ENCODE results near the gene AAMDC.

Gene AAMDC

DNA sequence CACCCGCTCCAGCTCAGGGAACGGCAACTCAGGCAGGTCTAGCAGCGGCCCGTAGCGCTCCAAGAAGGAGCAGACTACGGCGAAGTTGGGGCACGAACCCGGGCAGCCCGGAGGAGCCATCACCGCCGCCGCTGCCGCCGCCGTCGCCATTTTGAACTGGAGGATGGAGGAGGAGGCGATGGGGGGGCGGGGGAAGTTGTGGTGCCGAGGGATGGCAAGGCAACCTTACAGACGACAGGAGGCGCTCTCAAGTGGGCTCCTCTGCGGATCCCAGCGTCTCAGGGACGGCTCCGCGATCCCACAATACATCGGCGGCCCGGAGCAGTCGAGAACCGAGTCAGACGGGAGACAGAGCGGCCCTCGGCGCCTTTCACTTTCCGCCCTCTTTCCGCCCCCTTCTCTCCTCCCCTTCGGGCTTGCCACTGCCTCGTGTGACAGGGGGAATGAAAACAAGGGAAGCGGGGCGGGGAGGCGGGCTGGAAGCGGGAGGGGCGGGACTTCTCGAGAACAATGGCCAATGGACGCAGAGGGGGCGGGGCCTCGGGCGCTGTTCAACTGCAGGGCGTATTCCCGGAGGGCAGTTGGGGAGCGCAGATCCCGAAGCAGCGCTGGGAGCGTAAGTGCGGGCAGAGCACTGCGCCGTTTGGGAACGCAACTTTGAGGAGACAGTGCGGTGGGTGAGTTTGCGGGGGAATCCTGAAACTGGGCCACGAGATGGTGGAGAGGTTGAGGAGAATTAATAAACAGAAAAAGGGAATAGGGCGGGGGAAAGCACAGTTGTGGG is at the start of gene AAMDC, which contains the start of gene RSF1:
Gene AAMDC (plus strand): TSS at position 580 of the 784 bp plus-strand sequence. CDS start 21,353 bp downstream, outside the sequence.
Gene RSF1 (minus strand): TSS at position 158 of the 784 bp plus-strand sequence. CDS start 8 bp downstream, at position 150.
- Histone ChIP-seq H3K36me3 (ENCODE audit: insufficient read depth, low read depth, low read length) (no peaks in the 10 kb centered on the region), H3K27me3 (ENCODE audit: insufficient read depth, low read length) (no peaks in the 10 kb centered on the region), H3K9ac (ENCODE audit: low read depth, low read length) (peak within 1 kb of the TSS; percentile 92), H3K27ac (ENCODE audit: low read length) (peak within 1 kb of the TSS; percentile 78), H3K4me1 (ENCODE audit: insufficient read depth, low read length) (peaks cover 4% of the 10 kb centered on the region; the same call in 1 of the 2 replicates), H3K4me3 (ENCODE audit: low read length) (peak within 1 kb of the TSS; percentile 85), H3K9me3 (ENCODE audit: insufficient read depth, low read depth, low read length) (no peaks in the 10 kb centered on the region)

- Histone ChIP-seq H3K27ac (ENCODE audit: low read length) (no peak overlapping the region), H3K4me3 (ENCODE audit: low read length) (no peak overlapping the region), H3K9me3 (ENCODE audit: insufficient read depth, low read depth, low read length) (no peaks in the 10 kb centered on the region), H3K36me3 (ENCODE audit: insufficient read depth, low read depth, low read length) (peaks cover 7% of the 10 kb centered on the region; the same call in 1 of the 2 replicates), H3K9ac (ENCODE audit: low read depth, low read length) (no peak overlapping the region), H3K4me1 (ENCODE audit: insufficient read depth, low read length) (peaks cover 5% of the 10 kb centered on the region; the same call in 1 of the 2 replicates), H3K27me3 (ENCODE audit: insufficient read depth, low read length) (no peaks in the 10 kb centered on the region)
These were observed 45.0 kb upstream of the AAMDC start for GRCh38 chr11:77775936-77776335.

GRCh38 chr11:77776455-77776854 is 44.5 kb upstream of the AAMDC start:
- H3K27me3 ChIP-seq (ENCODE audit: insufficient read depth, low read length): no peaks in the 10 kb centered on the region

DNA sequence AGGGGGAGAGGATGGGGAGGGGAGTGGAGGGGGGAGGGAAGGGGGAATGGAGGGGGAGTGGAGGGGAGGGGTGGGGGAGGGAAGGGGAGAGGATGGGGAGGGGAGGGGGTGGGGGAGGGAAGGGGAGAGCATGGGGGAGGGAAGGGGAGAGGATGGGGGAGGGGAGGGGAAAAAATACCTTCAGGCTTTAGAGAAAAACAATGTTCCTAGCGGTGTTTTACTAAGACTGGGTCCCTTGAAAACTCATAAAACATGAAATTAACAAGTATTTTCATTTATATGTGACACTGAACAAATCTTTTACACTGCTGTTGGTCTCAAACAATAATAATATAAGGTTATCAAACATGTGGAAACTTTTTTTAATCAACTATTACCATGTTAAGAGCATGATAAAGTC is 42.8 kb upstream of the AAMDC start:
- no peak overlapping the region for H3K9ac ChIP-seq (ENCODE audit: low read depth, low read length)

More at GRCh38 chr11:77776455-77776854, 44.5 kb upstream of the AAMDC start:
- H3K9me3 ChIP-seq (ENCODE audit: insufficient read depth, low read depth, low read length): no peaks in the 10 kb centered on the region
- no peak overlapping the region for H3K4me3 ChIP-seq (ENCODE audit: low read length)
- H3K4me1 ChIP-seq (ENCODE audit: insufficient read depth, low read length): 0 out of 2 replicates have a peak, but pooled peaks cover 3% of the 10 kb centered on the region
- no peak overlapping the region for H3K9ac ChIP-seq (ENCODE audit: low read depth, low read length)
- peaks cover 7% of the 10 kb centered on the region; the same call in 1 of the 2 replicates for H3K36me3 ChIP-seq (ENCODE audit: insufficient read depth, low read depth, low read length)
- no peak overlapping the region for H3K27ac ChIP-seq (ENCODE audit: low read length)

DNA sequence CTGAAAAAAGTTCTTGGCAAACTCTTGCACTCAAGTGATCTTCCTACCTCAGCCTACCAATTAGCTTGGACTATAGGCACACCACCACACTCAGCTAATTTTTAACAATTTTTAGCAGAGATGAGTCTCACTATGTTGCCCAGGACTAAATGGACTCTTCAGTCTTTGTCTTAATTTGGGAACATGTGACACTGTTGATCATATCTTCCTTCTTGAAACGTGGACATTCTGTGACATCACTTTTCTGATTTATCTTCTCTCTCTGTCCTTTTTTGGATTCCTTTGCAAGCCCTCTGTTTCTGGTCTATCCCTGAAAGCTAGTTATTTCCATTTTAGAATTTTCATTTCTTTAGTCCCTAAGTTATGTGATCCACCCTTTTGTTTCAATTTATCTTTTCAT is 42.4 kb upstream of the AAMDC start:
- no peak overlapping the region for H3K9ac ChIP-seq (ENCODE audit: low read depth, low read length)
- no peaks in the 10 kb centered on the region for H3K4me1 ChIP-seq (ENCODE audit: insufficient read depth, low read length)
- H3K9me3 ChIP-seq (ENCODE audit: insufficient read depth, low read depth, low read length): no peaks in the 10 kb centered on the region
- no peak overlapping the region for H3K27ac ChIP-seq (ENCODE audit: low read length)
- no peaks in the 10 kb centered on the region for H3K27me3 ChIP-seq (ENCODE audit: insufficient read depth, low read length)
- no peak overlapping the region for H3K4me3 ChIP-seq (ENCODE audit: low read length)
- peaks cover 7% of the 10 kb centered on the region; the same call in 1 of the 2 replicates for H3K36me3 ChIP-seq (ENCODE audit: insufficient read depth, low read depth, low read length)

More for the DNA sequence above, 42.8 kb upstream of the AAMDC start:
- Histone ChIP-seq H3K36me3 (ENCODE audit: insufficient read depth, low read depth, low read length) (peaks cover 7% of the 10 kb centered on the region; the same call in 1 of the 2 replicates), H3K27me3 (ENCODE audit: insufficient read depth, low read length) (no peaks in the 10 kb centered on the region), H3K9me3 (ENCODE audit: insufficient read depth, low read depth, low read length) (no peaks in the 10 kb centered on the region), H3K4me3 (ENCODE audit: low read length) (no peak overlapping the region), H3K4me1 (ENCODE audit: insufficient read depth, low read length) (no peaks in the 10 kb centered on the region), H3K27ac (ENCODE audit: low read length) (no peak overlapping the region)

DNA sequence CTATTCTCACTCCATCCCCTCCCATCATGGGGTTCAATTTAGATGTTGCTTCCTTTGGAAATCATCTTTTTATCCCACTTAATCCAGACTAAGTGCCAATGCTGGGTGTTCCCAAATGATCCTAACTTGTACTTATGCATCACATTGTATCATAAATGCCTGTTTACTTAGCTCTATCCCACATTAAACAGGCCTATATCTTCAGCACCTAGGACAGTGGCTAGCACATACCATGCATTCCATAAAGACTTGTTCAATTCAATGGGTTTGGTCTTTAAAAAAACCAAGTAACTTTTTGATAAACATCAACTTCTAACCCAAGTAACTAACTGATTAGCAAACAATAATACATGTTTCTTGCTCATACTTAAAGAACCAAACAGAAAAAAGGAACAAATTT is 41.0 kb upstream of the AAMDC start:
- Histone ChIP-seq H3K9me3 (ENCODE audit: insufficient read depth, low read depth, low read length) (no peaks in the 10 kb centered on the region), H3K27me3 (ENCODE audit: insufficient read depth, low read length) (no peaks in the 10 kb centered on the region), H3K36me3 (ENCODE audit: insufficient read depth, low read depth, low read length) (peaks cover 7% of the 10 kb centered on the region; the same call in 1 of the 2 replicates), H3K4me3 (ENCODE audit: low read length) (no peak overlapping the region), H3K4me1 (ENCODE audit: insufficient read depth, low read length) (no peaks in the 10 kb centered on the region), H3K9ac (ENCODE audit: low read depth, low read length) (no peak overlapping the region), H3K27ac (ENCODE audit: low read length) (no peak overlapping the region)

DNA sequence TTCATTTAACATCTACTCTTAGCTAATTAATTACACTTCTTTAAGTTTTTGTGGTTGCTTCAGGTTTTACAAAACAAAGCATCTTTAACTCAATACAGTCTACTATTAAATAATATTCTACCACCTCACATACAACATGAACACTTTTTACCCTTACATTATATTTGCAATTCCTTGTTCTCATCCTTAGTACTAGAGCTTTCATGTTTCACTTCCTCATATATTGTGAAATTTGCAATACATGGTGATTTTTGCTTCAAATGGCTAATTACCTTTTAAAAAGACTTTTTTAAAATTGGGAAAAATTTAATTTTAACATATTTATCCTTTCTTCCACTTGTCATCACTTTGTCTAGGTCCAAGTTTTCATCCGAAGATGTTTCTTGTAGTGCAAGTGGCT is 37.9 kb upstream of the AAMDC start:
- Histone ChIP-seq H3K9me3 (ENCODE audit: insufficient read depth, low read depth, low read length) (no peaks in the 10 kb centered on the region), H3K4me3 (ENCODE audit: low read length) (no peak overlapping the region), H3K36me3 (ENCODE audit: insufficient read depth, low read depth, low read length) (no peaks in the 10 kb centered on the region), H3K4me1 (ENCODE audit: insufficient read depth, low read length) (peaks cover 6% of the 10 kb centered on the region; the same call in 1 of the 2 replicates), H3K27me3 (ENCODE audit: insufficient read depth, low read length) (no peaks in the 10 kb centered on the region), H3K27ac (ENCODE audit: low read length) (no peak overlapping the region), H3K9ac (ENCODE audit: low read depth, low read length) (no peak overlapping the region)

DNA sequence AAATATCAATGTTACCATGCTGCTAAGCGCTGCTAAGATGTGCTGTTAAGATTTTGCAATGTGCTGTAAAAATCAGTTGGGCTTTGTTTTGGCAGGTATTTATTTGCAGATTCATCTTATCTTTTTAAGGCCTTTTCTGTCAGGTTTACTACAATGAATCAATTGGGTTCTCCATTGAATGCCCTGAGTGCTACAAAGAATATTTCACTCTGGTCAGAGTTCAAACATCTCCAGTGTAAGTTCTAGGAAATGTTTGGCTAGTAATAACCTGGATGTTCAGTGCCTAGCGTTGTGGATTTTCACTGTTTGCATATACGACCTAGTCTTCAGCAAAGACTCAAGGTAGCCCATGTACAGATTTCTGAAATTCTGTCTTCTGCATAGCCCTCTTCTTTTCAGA is 36.4 kb upstream of the AAMDC start:
- no peaks in the 10 kb centered on the region for H3K36me3 ChIP-seq (ENCODE audit: insufficient read depth, low read depth, low read length)
- no peak overlapping the region for H3K27ac ChIP-seq (ENCODE audit: low read length)
- no peaks in the 10 kb centered on the region for H3K9me3 ChIP-seq (ENCODE audit: insufficient read depth, low read depth, low read length)
- H3K4me1 ChIP-seq (ENCODE audit: insufficient read depth, low read length): peaks cover 16% of the 10 kb centered on the region; the same call in 1 of the 2 replicates
- no peak overlapping the region for H3K4me3 ChIP-seq (ENCODE audit: low read length)
- H3K9ac ChIP-seq (ENCODE audit: low read depth, low read length): no peak overlapping the region
- no peaks in the 10 kb centered on the region for H3K27me3 ChIP-seq (ENCODE audit: insufficient read depth, low read length)

DNA sequence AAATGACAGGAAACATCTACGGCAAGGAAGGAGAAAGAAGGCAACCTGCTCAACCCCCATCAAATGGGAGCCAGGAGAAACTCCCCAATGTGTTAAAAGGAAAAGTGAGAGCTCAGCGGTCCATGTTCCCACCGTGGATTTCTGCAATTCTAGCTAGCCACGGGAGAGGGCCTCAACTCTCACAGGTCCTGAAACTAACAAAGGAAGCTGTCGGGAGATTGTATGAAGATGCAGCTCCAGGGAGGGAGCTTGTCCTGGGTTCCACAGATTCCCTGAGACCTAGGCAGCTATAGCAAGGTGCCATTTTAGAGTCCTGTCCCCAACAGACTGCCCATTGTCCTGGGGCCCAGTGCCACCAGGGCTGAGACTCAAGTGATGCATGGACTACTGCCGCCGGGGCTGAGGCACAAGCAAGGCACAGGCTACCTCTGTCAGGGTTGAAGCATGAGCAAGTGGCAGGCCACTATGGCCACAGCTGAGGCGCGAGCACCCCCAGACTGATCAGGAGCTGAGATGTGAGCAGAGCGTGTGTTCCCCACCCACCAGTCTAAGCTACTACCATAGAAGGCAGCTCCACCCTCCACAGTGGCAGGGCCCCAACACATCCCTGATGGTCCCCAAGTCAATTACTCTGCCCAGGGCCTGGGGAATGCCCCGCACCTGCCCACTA is 31.7 kb upstream of the AAMDC start:
- H3K4me3 ChIP-seq (ENCODE audit: low read length): no peak overlapping the region
- H3K9me3 ChIP-seq (ENCODE audit: insufficient read depth, low read depth, low read length): peaks cover 21% of the 10 kb centered on the region
- H3K9ac ChIP-seq (ENCODE audit: low read depth, low read length): no peak overlapping the region
- H3K27me3 ChIP-seq (ENCODE audit: insufficient read depth, low read length): no peaks in the 10 kb centered on the region
- peaks cover 24% of the 10 kb centered on the region; the same call in 1 of the 2 replicates for H3K36me3 ChIP-seq (ENCODE audit: insufficient read depth, low read depth, low read length)
- peaks cover 16% of the 10 kb centered on the region; the same call in 1 of the 2 replicates for H3K4me1 ChIP-seq (ENCODE audit: insufficient read depth, low read length)
- no peak overlapping the region for H3K27ac ChIP-seq (ENCODE audit: low read length)

GRCh38 chr11:77789731-77790476 is 31.0 kb upstream of the AAMDC start:
- no peaks in the 10 kb centered on the region for H3K27me3 ChIP-seq (ENCODE audit: insufficient read depth, low read length)
- H3K9me3 ChIP-seq (ENCODE audit: insufficient read depth, low read depth, low read length): peaks cover 21% of the 10 kb centered on the region
- peaks cover 24% of the 10 kb centered on the region; the same call in 1 of the 2 replicates for H3K36me3 ChIP-seq (ENCODE audit: insufficient read depth, low read depth, low read length)
- no peak overlapping the region for H3K9ac ChIP-seq (ENCODE audit: low read depth, low read length)
- no peak overlapping the region for H3K4me3 ChIP-seq (ENCODE audit: low read length)
- no peak overlapping the region for H3K27ac ChIP-seq (ENCODE audit: low read length)
- peaks cover 16% of the 10 kb centered on the region; the same call in 1 of the 2 replicates for H3K4me1 ChIP-seq (ENCODE audit: insufficient read depth, low read length)

DNA sequence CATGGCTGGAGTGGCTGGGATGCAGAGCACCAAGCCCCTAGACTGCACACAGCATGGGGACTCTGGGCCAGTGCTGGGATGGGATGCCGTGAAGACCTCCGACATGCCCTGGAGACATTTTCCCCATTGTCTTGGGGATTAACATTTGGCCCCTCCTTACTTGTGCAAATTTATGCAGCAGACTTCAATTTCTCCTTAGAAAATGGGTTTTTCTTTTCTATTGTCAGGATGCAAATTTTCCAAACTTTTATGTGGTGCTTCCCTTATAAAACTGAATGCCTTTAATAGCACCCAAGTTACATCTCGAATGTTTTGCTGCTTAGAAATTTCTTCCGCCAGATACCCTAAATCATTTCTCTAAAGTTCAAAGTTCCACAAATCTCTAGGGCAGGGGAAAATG is 29.6 kb upstream of the AAMDC start:
- Histone ChIP-seq H3K4me1 (ENCODE audit: insufficient read depth, low read length) (peaks cover 16% of the 10 kb centered on the region; the same call in 1 of the 2 replicates), H3K27me3 (ENCODE audit: insufficient read depth, low read length) (no peaks in the 10 kb centered on the region), H3K9ac (ENCODE audit: low read depth, low read length) (no peak overlapping the region), H3K4me3 (ENCODE audit: low read length) (no peak overlapping the region), H3K27ac (ENCODE audit: low read length) (no peak overlapping the region), H3K36me3 (ENCODE audit: insufficient read depth, low read depth, low read length) (peaks cover 24% of the 10 kb centered on the region; the same call in 1 of the 2 replicates), H3K9me3 (ENCODE audit: insufficient read depth, low read depth, low read length) (peaks cover 21% of the 10 kb centered on the region)

All from iPS-20b (cell line).